ENCODE data around the gene M1AP.

GRCh38 chr2:74573747-74574562 is 74.2 kb downstream of the M1AP start:
- no peak for TF ChIP-seq CTCF (IDR thresholded peaks at IDR 0.05)
- TF ChIP-seq EP300 (IDR thresholded peaks at IDR 0.05) = no peak
- TF ChIP-seq POLR2A (IDR thresholded peaks at IDR 0.05) = no peak
